NK-92 (cell line): Measurements from ENCODE around the gene PRKCQ.

Experiments
- DNase-seq: peaks from one replicate; lab custom pipeline; 2025; ENCODE audit not compliant: unreplicated experiment; lab: John Stamatoyannopoulos, UW

Gene PRKCQ

DNA sequence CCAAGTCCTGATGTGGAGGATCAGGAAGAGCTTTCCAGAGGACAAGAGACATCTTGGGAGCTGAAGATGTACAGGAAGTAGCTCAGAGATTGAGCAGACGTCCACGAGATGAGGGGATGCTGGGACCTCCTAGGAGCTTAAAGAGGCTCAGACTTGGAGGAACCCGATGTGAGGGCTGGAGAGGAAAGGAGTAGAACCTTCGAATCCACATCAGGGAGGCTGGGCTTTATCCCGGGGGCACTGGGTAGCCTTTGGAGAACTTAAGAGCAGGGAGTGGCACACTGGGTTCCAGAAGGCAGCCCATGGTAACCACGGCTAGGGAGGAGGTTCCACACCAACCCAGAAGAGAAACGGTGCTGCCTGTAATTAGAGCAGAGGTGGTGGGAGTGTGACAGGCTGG, 10.8 kb downstream of the PRKCQ start:
- DNase-seq = no peak

DNA sequence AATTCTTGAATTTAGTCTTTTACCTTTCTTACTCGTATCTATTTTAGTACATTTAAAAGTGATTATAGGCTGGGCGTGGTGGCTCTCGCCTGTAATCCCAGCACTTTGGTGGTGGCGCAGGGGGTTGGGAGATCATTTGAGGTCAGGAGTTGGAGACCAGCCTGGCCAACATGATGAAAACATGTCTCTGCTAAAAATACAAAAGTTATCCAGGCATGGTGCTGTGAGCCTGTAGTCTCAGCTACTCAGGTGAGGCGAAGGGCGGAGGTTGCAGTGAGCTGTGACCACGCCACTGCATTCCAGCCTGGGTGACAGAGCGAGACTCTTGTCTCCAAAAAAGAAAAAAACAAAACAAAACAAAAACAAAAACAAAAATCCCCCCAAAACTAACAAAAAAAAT, 12.2 kb downstream of the PRKCQ start:
- DNase-seq = no peak

DNA sequence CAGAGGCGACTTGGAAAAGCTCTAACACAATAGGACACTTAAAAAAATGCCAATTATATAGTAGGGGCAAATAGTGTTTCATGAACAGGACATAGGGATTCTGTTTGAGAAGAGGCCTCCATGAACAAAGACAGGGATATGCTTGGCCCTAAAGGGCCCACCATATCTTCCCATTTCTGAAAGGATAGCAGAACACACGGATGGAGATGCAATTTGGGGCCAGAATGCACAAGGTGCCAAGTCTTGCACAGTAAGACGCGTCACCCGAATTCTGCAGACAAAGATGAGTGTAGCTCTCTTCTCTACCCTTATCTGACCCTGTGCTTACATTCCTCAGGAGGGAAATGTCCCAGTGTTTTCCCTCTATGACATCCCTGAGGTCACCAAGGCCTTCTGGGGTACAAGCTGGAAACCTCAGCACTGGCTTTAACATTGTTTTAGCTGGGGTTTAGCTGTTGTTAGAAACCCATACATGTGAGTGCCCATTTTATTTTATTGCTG, 12.8 kb downstream of the PRKCQ start:
- DNase-seq = no peak

DNA sequence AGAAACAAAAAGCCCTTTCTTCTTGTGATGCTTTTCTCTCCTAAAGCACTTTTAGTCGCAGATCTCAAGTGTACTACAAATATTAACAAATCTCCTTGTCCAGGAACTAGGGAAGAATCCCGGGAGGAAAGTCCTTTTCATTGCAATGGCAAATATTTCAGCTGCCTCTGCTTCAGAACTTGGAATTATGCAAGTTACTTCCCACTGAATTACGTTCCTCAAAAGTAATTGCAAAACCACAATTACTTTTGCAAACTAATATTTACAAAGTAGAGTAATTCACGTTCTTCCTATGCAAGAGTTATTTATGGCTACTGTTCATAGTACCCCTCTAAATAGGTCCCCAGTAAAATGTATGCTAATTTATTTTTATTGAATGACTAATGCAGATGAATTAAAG, 14.5 kb downstream of the PRKCQ start:
- no peak for DNase-seq

DNA sequence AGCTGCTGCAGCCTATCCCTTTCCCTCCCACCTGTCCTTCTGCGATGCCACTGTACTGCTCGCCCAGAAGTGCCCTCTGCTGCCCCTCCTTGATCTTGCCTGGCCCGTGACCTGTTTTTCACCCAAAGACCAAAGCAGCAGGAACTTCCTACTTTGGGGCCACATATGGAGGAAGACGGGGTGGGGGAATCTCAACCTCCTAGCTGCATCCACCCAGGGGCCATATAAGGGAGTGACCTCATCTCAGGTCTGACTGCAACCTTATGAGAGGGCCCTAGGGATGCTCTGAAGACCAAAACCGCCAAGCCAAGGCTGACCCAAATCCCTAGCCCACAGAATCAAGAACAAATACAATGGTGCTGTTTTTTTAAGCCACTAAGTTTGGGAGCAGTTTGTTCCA, 15.7 kb downstream of the PRKCQ start:
- no peak for DNase-seq

DNA sequence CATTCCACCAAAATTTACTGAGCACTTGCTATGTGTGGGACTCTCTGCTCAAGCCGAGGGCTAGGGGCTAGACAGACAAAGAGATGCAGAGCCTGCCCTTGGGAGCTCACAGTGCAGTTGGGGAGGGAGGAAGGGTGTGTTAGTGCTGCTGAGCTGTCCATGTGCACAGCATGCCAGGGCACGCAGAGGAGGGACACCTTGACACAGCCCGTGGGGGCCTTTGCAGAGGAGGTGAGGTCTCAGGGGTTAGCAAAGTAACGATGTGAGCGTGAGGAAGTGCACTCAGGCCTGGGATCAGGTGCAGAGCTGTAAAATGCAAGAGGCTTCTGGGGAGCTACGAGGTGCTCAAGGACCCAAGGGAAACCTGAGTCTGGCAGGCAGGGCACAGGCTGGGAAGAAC, 16.3 kb downstream of the PRKCQ start:
- DNase-seq = no peak

DNA sequence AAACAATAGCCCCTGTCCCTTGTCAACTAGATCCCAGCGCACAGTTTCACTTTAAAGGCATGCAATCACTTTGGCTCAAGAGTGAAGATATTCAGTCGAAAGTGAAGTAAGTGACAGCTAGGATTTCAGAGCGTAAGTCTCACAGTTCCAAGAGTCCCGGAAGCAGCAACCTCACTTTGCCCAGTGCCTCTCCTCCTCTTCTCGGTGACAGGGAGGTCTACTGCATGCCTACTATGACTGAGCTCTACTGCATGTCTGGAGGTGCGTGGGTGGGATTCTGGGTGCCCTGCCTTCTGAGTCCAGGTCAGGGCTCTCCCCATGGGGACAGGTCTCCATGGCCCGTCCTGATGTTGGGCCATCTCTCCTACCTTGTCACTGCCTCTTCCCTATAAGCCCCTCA, 17.0 kb downstream of the PRKCQ start:
- no peak for DNase-seq

DNA sequence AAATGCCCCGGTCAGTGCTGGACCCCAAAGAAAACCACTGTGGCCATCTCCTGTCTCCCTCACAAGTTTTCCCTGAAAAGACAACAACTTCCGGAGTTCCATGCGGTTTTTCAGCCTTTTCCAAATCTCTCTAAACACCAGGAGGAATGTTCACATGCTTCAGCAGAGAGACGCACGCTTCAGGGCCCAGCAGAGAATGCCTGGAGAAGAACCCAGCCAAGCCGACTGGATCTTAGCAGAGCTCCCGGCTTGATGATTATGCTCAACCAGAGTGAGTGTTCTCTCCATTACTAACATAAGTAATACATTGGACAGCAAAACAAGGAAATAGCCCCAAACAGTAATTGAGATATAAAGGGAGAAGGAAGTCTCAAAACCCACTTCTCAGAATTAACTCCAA, 17.9 kb downstream of the PRKCQ start:
- no peak for DNase-seq

DNA sequence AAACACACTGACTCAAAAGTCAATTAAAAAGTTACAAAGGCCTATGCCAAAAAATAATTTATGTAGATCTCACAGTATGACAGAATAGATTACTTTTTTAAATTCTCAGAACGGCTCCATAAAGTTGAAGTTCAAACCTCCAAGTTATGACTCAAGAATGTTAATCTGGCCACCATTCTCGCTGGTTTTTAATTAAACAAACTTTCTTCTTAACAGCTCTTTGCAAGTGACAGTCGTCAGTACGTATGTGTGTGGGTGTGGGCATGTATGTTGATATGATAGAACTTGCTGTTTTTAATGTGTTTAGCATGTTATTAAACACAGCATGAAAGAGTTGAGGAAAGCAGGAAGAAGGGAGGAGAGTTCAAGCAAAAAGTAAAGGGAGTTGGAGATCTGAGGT, 18.5 kb downstream of the PRKCQ start:
- DNase-seq = no peak

DNA sequence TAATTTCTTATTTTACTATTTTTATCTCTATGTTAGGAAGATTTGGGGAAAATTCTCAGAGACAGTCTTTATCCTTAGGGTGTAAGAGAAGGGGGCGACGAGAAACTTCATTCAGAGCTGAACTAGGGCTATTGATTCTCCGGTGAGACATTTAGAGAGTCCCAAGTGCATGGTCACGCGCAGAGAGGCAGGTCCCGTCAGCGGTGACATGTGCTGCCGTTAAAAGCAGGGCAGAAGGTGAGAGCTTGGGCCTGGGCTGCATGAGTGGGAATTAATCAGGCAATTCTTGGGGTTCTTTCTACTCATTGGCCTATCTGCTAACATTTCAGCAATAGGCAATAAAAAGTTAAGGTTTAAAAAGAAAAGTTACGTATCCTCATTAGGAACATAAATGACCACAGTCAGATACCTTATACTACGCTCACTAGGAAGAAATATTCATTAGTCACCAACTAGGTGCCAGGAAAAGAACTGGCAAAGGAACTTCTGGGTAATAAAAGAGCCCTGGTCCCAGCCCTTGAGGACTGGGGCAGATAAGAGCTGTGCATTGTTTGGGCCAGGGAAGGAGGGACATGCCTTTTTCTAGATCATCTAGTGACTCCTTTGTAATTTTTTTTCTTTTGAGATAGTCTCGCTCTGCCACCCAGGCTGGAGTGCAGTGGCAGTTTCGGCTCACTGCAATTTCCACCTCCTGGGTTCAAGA, 21.2 kb downstream of the PRKCQ start:
- DNase-seq = no peak

DNA sequence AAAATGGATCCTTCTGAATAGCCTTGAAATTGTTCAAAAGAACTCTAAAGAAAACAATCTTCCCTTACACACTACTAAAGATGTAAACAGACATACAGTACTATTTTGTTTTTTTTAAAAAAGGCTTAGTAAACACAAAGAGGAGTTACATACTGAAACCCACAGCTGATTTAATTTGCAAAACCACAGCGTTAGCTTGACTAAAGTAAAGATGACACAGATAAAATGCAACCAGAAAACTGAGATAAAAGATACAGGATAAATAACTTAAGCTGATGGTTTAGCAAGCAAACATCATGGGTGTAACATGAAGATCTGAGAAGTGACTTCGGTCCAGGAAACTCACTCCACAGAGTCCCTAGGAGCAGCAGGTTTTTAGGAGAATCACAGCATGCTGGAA, 21.8 kb downstream of the PRKCQ start:
- no peak for DNase-seq

DNA sequence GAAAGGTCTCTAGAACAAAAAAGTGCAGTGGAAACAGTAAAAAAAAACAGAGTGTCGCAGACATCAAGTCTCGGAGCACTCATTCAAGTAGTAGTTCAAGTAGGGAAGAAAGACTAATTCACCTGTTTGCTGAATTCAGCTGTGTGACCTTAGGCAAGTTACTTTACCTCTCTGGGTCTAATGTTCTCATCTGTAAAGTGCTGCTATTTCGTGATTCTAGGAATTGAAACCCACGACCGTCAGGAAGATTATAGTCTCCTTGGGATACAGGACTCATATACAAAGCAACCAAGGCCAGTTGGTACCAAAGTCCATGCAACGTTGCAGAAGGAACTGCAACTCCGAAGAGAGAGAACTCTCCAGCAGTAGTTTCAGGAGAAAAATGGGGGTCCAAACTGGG, 26.1 kb downstream of the PRKCQ start:
- no peak for DNase-seq

DNA sequence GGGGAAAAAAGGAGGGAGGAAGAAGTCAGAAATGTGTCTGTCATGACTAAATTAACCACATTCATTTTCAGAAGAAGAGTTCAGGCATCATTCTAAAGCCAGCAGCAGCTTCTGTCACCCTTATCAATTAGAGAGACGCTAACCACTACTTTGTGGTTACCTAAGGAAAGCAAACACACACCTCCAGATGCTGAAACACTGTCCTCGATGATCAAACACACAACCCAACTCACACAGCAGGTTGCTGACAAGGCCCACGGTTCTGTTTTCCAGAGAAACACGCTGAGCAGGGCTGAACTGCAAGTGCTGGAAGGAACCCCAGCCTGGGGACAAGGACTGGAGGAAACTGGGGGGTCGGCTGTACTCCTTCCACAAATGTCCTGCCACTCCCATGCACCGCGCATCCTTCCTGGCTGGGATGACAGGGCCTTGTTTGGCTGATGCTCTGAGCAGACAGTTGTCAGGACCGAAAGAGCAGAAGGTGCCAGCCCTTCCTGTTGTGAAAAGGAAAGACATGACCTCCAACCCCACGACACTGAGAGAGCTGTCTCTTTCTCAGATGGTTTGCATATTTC, 36.6 kb downstream of the PRKCQ start:
- no peak for DNase-seq

DNA sequence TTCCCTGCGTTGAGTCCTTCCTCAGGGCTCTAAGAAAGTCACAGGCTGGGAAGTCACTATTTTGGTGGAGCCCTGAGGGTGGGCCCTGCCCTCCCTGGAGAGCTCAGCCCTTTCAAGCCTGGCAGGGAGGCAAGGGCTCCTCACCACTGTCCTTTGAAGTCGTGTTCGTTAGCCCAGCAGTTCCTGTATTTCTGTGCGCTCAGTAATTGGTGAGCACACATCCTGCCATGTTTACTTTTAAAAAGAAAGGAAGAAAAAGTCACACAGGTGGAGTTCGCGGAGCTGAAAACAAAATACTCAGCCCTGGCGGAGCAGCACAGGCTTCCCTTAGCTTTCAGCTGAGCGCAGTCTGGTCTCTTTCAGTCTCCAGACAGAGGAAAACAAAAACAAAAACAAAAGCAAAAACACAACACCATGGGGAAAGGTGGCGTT, 37.1 kb downstream of the PRKCQ start:
- DNase-seq = no peak

DNA sequence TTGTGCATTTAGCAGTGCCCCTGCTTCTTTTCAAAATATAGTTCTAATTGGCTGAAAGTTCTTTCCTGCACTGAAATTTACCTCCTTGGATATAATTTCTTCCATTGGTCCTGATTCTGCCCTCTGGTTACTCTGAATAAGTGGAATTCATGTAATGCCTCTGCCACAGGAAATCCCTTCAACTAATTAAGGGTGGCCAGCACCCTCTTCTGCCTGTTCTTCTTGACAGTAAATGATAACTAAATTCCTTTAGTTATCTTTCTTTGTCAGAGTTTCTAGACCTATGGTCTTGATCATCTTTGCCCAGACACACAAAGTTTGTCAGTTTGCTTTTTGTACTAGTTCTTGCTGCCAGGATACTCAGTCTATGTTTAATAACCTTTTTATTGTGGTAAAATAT, 40.2 kb downstream of the PRKCQ start:
- no peak for DNase-seq

DNA sequence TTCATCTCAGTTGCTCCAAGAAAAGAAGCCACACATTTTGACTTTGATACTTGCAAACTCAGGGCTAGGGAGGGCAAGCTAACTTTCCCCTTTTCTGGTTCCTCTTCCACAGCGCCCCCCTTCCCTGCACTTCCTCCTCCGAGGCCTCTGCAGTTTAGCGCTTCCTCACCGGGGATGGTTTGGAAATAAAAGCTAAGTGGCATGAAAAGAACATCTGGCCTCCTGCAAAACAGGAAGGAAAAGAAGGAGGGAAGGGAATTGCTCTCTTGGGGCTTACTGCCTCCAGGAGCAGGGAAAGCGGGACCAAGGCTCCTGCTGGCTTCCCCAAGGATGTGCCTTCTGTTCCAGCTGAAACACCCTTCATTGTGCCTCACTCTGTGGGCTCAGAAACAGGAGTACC, 42.3 kb downstream of the PRKCQ start:
- no peak for DNase-seq

DNA sequence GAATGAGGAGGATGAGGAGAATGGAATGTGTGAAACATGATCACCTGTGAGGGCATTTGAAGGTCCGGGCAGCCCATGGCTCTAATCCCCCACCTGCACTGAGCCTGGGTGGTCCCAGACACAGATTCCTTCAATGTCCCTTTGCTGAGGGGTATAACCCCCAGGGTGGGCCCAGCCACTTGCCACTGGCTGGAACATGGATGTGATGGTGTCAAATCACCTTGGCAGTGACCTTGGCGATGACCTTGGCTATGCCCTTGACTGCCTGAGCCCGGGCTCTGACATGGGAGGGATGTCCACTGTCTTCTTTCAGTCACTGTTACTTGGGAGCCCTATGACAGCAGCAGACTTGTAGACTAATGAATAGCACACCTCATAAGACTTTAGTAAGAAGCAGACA, 44.0 kb downstream of the PRKCQ start:
- no peak for DNase-seq

DNA sequence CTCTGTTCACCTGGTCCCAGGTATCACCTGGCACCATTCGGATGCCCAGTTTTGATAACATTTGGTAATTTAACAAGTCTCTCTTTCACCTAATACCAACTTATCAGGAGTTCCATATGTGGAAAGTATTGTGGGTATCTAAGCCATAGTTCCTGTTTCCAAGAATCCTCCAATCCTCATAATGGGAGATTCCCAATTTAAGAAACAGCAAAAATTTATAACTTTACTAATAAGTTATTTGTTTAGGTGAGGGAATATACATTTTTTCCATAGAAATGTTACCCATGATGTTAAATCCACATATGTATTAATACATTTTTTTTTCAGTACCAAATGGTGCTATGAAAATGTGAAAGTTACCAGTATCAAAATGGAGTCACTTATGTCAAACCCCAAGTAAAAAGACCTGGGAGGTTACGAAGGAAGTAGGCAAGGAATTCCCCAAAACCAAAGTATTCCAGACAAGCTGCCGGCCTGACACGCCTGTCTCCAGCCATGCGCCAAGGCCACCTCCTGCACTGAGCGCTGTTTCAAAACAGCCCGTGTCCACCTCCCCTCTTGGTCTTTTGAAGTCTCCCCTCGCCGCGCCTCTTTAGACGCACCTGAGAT, 44.8 kb downstream of the PRKCQ start:
- DNase-seq = no peak

DNA sequence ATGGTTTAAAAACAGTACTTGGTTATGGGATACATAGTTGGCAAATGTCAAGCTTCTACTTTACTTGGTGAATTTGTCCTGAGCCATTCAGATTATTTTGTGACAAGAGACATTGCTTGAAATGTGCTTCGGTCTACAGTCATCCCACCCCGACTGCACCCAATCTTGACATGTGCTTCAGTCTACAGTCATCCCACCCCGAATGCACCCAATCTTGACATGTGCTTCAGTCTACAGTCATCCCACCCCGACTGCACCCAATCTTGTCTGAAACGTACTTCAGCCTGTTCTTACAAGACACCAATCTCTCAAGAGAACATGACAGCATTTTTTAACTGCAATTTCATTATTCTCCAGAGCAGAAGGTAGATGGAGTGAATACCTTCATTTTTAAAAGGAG, 47.8 kb downstream of the PRKCQ start:
- no peak for DNase-seq

DNA sequence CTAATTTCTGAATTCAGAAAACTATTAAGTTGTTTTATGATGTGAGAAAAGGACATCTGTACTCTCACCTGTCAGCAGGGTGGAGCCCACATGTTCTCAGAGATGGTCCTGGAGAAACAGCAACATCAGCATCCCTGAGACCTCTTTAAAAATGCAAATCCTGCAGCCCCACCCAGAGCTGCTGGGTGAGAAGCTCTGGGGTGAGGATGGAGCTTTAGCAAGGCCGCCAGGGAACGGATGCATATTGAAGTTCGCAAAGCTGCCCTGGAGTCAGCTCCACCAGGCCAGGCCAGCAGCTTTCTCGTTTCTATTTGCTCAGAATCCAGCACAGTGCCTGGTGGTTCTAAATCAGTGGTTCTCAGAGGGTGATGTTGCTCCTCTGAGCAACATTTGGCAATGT, 49.1 kb downstream of the PRKCQ start:
- no peak for DNase-seq

DNA sequence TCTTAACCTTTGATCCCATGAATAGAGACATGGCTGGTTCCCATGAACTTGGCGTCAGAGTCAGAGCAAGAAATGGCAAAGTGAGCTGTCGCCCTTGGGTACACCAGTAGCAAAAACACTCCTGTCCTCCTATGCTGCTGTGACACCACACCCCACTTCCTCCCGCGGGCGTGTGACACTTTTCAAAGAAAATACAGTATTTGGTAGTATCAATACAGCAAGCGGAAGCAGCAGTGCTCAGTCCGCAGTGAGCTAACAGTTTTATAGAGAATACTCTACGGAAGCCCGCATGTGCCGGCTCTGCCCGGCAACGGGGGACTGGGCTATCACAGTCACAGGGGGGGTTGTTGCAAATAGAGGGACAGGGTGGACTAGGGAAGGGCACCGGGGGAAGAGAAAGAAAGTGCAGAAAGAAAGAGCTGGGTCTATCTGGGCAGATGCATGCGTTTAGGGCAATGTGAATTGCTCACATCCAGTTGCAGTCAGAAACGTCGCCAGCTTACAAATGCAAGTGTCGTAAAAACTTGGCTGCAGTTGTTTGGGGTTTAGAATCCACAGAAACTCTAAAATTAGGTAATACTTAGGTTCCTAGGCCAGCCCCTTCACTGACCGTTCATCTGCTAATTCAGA, 49.8 kb downstream of the PRKCQ start:
- DNase-seq = no peak
